Panc1 (cell line): Measurements from ENCODE around the gene HABP2. TPM values are rescaled to one million over a fixed set of nuclear protein-coding genes. Genes with fewer than 3 reads are reported as not detected.

ENCODE experiments used
- ATAC-seq: fragments of 200-7000 bp; cut with Tn5 transposase; 2 replicates; pipeline ENCODE4 v1.9.1; 2020; ENCODE audit warnings: mild to moderate bottlenecking, moderate library complexity
- BruUV-seq: library from RNA; stranded (reverse); fragments of 400-500 nt; replicated peaks from 2 replicates; lab custom pipeline; 2021; lab: Mats Ljungman, UMichigan
- CTCF ChIA-PET: fragments of 300-600 bp; sonication (Branson Sonifier 250); formaldehyde crosslinking; loops from one replicate; lab custom pipeline; 2022; ENCODE audit warnings: antibody characterized with exemption; lab: Charles Lee
- POLR2A ChIA-PET: fragments of 300-600 bp; sonication (Branson Sonifier 250); formaldehyde crosslinking; loops from one replicate; lab custom pipeline; 2022; ENCODE audit warnings: antibody characterized with exemption; lab: Charles Lee
- DNase-seq: peaks from one replicate; pipeline ENCODE4 v3.0.0-alpha.2; 2010; ENCODE audit warnings: low read depth, low spot score
- H3K27ac ChIP-seq: 2 replicates; pipeline ENCODE4 v1.5.1; 2011; ENCODE audit warnings: mild to moderate bottlenecking, low read length, inconsistent platforms
- H3K27me3 ChIP-seq: fragments of 200-500 bp; sonication (Bioruptor generic); 2 replicates; pipeline ENCODE4 v1.6.0; 2014; ENCODE audit warnings: low read length, inconsistent platforms; ENCODE audit not compliant: control insufficient read depth, insufficient read depth
- H3K36me3 ChIP-seq: fragments of 200-500 bp; sonication (Bioruptor generic); 2 replicates; pipeline ENCODE4 v1.5.1; 2014; ENCODE audit warnings: inconsistent platforms, mild to moderate bottlenecking, low read length, moderate library complexity; ENCODE audit not compliant: control insufficient read depth, insufficient read depth
- H3K4me1 ChIP-seq: 2 replicates; pipeline ENCODE4 v1.5.1; 2011; ENCODE audit warnings: inconsistent platforms, mild to moderate bottlenecking, low read length, moderate library complexity; ENCODE audit not compliant: control insufficient read depth, insufficient read depth
- H3K4me3 ChIP-seq, 2 experiments: 2 replicates each; pipeline ENCODE4 v1.5.1; 2011 to 2012; ENCODE audit warnings: low read depth in 2 of 2, low read length in 2 of 2, mild to moderate bottlenecking in 2 of 2, inconsistent platforms in 1 of 2, moderate library complexity in 1 of 2
- H3K9me3 ChIP-seq: fragments of 200-500 bp; sonication (Bioruptor generic); 2 replicates; pipeline ENCODE4 v1.5.1; 2014; ENCODE audit warnings: low read depth, mild to moderate bottlenecking, inconsistent platforms, low read length, moderate library complexity; ENCODE audit not compliant: control insufficient read depth, insufficient read depth
- POLR2AphosphoS5 ChIP-seq: IDR thresholded peaks from 2 replicates; pipeline ENCODE4 v1.6.1; 2012; ENCODE audit warnings: mild to moderate bottlenecking, low read depth, low read length, moderate library complexity
- SIN3A ChIP-seq: IDR thresholded peaks from 2 replicates; pipeline ENCODE4 v1.6.1; 2012; ENCODE audit warnings: low read depth, mild to moderate bottlenecking, low read length, moderate library complexity, borderline replicate concordance; ENCODE audit not compliant: insufficient read depth
- TCF7L2 ChIP-seq: IDR thresholded peaks from 2 replicates; pipeline ENCODE4 v1.6.1; 2011; ENCODE audit warnings: mild to moderate bottlenecking, low read depth, low read length, inconsistent platforms
- in situ Hi-C: cut with HindIII; loops from 2 replicates; pipeline ENCODE4 v1.10.0; 2016; ENCODE audit warnings: low sequenced_read_pairs, low pct_unique_long_range_greater_than_20kb
- intact Hi-C: fragments of 100-400 bp; cut with micrococcal nuclease; formaldehyde crosslinking; loops from one replicate; pipeline ENCODE4 v1.10.0; 2022; ENCODE audit not compliant: unreplicated experiment
- total RNA-seq: library from RNA; stranded (reverse); gene quantifications from one replicate; pipeline ENCODE4 v1.2.1, GENCODE V29; 2021; ENCODE audit not compliant: unreplicated experiment
- TF ChIP-seq, protein P1 (sequence below), 2 experiments: IDR thresholded peaks; 2 replicates each; pipeline ENCODE4 v1.6.1; 2011 to 2012; ENCODE audit warnings: low read depth in 2 of 2, control low read depth in 1 of 2, low read length in 1 of 2, mild to moderate bottlenecking in 1 of 2, moderate library complexity in 1 of 2; ENCODE audit not compliant: insufficient read depth in 1 of 2
- TF ChIP-seq, protein P2 (sequence below): fragments of 450-650 bp; IDR thresholded peaks from 2 replicates; pipeline ENCODE4 v1.5.1; 2017; ENCODE audit warnings: mild to moderate bottlenecking

The HABP2 gene
- total RNA-seq, 1 experiment from 2014 or later = 0.13 TPM

DNA sequence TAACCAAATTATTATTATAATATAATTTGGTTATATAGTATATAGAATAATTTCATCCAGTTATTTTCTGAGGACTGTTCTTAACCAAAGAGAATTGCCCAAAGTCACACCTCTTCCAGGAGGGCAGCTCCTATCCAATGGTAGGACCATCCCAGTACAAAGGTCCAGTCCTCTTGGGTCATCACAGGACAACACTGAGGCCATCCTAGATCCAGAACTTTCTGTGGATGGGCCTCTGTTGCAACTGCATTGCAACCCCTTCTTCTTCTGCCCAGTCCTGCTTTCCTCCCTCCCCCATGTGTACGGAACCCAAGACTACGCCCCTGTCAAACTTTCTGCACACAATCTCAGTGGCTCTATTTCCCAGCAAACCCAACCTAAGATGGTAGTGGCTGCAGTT is 5.4 kb upstream of the HABP2 start:
- Histone ChIP-seq H3K36me3 (no peaks in the 10 kb centered on the region), H3K27me3 (peaks cover 13% of the 10 kb centered on the region), H3K4me3 (no peak overlapping the region), H3K9me3 (no peaks in the 10 kb centered on the region), H3K27ac (no peak overlapping the region), H3K4me1 (no peaks in the 10 kb centered on the region)
- DNase-seq (no peak), ATAC-seq (no peak)
- TF ChIP-seq TCF7L2 (no peak), POLR2AphosphoS5 (no peak), SIN3A (no peak)
- TF ChIP-seq, protein P1, sequence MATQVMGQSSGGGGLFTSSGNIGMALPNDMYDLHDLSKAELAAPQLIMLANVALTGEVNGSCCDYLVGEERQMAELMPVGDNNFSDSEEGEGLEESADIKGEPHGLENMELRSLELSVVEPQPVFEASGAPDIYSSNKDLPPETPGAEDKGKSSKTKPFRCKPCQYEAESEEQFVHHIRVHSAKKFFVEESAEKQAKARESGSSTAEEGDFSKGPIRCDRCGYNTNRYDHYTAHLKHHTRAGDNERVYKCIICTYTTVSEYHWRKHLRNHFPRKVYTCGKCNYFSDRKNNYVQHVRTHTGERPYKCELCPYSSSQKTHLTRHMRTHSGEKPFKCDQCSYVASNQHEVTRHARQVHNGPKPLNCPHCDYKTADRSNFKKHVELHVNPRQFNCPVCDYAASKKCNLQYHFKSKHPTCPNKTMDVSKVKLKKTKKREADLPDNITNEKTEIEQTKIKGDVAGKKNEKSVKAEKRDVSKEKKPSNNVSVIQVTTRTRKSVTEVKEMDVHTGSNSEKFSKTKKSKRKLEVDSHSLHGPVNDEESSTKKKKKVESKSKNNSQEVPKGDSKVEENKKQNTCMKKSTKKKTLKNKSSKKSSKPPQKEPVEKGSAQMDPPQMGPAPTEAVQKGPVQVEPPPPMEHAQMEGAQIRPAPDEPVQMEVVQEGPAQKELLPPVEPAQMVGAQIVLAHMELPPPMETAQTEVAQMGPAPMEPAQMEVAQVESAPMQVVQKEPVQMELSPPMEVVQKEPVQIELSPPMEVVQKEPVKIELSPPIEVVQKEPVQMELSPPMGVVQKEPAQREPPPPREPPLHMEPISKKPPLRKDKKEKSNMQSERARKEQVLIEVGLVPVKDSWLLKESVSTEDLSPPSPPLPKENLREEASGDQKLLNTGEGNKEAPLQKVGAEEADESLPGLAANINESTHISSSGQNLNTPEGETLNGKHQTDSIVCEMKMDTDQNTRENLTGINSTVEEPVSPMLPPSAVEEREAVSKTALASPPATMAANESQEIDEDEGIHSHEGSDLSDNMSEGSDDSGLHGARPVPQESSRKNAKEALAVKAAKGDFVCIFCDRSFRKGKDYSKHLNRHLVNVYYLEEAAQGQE (IDR thresholded peaks at IDR 0.05; ENCODE audit: insufficient read depth in 1 of 2, low read depth in 2 of 2, low read length in 1 of 2) = no peak
- TF ChIP-seq, protein P2, sequence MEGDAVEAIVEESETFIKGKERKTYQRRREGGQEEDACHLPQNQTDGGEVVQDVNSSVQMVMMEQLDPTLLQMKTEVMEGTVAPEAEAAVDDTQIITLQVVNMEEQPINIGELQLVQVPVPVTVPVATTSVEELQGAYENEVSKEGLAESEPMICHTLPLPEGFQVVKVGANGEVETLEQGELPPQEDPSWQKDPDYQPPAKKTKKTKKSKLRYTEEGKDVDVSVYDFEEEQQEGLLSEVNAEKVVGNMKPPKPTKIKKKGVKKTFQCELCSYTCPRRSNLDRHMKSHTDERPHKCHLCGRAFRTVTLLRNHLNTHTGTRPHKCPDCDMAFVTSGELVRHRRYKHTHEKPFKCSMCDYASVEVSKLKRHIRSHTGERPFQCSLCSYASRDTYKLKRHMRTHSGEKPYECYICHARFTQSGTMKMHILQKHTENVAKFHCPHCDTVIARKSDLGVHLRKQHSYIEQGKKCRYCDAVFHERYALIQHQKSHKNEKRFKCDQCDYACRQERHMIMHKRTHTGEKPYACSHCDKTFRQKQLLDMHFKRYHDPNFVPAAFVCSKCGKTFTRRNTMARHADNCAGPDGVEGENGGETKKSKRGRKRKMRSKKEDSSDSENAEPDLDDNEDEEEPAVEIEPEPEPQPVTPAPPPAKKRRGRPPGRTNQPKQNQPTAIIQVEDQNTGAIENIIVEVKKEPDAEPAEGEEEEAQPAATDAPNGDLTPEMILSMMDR = no peak
- in situ Hi-C loops (no loop called here), intact Hi-C loops (no loop called here)
- POLR2A ChIA-PET = no interaction called here
- CTCF ChIA-PET = no interaction called here
- no TSS peak for BruUV-seq

DNA sequence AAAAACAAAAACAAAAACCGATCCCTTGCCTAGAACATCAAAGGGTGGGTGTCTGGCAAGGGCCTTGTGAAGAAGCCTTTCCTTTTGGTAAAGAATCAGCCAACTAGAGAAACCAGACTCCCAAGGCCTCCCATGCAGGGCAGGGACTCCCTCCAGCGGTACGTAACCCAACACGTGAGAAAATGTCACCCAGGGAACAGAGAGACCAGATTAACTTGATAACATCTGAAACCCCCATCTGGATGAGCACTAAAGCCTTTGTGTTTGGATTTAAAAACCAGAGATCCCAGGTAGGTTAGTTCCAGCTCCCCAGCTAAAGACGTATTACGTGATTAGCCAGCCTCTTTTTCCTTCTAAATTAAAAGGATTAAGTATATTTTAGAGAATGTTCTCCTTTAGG is 3.0 kb upstream of the HABP2 start:
- Histone ChIP-seq H3K4me3 (no peak overlapping the region), H3K27ac (no peak overlapping the region), H3K36me3 (no peaks in the 10 kb centered on the region), H3K27me3 (peaks cover 2% of the 10 kb centered on the region; the same call in 1 of the 2 replicates), H3K9me3 (no peaks in the 10 kb centered on the region), H3K4me1 (no peaks in the 10 kb centered on the region)
- no TSS peak for BruUV-seq
- in situ Hi-C loops (no loop called here), intact Hi-C loops (no loop called here)
- no peak for DNase-seq
- ATAC-seq = no peak
- TF ChIP-seq SIN3A = no peak
- TF ChIP-seq POLR2AphosphoS5 = no peak
- no peak for TF ChIP-seq TCF7L2
- TF ChIP-seq, protein P1 (IDR thresholded peaks at IDR 0.05; ENCODE audit: insufficient read depth in 1 of 2, low read depth in 2 of 2, low read length in 1 of 2) = no peak
- TF ChIP-seq, protein P2 = no peak
- ChIA-PET POLR2A (no interaction called here), CTCF (no interaction called here)
